ENCODE measurements around the gene HAP1. TPM values are rescaled to one million over a fixed set of nuclear protein-coding genes. Genes with fewer than 3 reads are reported as not detected.
A peak's percentile ranks its signal among the peaks of the same experiment; 100 is the strongest.

Gene HAP1
- total RNA-seq, 1 experiment from 2014 or later = 11.6 TPM

DNA sequence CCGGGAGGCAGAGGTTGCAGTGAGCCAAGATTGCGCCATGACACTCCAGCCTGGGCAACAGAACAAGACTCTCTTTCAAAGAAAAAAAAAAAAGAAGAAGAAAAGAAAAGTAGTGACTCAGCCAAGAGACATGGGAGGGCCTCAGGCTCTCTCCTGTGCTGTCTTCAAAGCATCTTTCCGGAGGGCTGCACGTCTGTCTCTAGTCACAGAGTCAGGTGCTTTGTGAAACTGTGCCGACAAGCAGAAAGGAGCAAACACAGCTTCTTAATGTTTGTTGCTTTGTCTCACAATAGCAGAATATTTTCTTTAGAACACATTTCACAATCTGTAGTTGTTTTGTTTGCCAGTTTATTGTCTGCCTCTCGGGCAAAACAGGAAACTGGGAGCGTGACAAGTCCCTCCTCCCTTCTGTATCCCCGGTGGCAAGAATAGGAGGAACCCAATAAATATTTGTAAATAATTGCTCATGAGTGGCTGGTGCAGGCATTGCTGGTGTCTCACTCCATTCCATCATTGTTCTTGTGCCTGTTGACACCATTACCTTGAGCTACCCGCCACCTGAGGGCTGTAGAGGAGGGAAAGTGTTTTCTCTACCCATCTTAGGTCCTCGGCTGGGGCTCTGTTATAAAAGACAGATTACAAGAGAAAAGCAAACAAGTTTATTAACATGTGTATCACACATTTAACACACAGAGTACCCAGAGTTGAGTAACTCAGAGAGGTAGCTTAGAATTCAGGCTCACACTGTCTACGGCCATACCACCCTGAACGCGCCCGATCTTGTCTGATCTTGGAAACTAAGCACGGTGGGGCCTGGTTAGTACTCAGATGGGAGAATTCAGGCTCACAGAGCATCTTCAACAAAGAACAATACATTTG, 16.8 kb downstream of the HAP1 start:
- Histone ChIP-seq H3K4me1 (ENCODE audit: control insufficient read depth, insufficient read depth, low read length) (no peaks in the 10 kb centered on the region), H3K9me3 (ENCODE audit: control insufficient read depth, insufficient read depth, low read depth, low read length) (no peaks in the 10 kb centered on the region), H3K27me3 (ENCODE audit: control insufficient read depth, insufficient read depth, low read length) (no peaks in the 10 kb centered on the region), H3K36me3 (ENCODE audit: control insufficient read depth, insufficient read depth, low read length) (no peaks in the 10 kb centered on the region), H3K4me3 (ENCODE audit: low read depth in 2 of 2, low read length in 2 of 2) (no peak overlapping the region), H3K27ac (ENCODE audit: low read length) (no peak overlapping the region)
- TF ChIP-seq, protein P1, sequence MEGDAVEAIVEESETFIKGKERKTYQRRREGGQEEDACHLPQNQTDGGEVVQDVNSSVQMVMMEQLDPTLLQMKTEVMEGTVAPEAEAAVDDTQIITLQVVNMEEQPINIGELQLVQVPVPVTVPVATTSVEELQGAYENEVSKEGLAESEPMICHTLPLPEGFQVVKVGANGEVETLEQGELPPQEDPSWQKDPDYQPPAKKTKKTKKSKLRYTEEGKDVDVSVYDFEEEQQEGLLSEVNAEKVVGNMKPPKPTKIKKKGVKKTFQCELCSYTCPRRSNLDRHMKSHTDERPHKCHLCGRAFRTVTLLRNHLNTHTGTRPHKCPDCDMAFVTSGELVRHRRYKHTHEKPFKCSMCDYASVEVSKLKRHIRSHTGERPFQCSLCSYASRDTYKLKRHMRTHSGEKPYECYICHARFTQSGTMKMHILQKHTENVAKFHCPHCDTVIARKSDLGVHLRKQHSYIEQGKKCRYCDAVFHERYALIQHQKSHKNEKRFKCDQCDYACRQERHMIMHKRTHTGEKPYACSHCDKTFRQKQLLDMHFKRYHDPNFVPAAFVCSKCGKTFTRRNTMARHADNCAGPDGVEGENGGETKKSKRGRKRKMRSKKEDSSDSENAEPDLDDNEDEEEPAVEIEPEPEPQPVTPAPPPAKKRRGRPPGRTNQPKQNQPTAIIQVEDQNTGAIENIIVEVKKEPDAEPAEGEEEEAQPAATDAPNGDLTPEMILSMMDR (IDR thresholded peaks at IDR 0.05) = no peak
- TF ChIP-seq TCF7L2 (IDR thresholded peaks at IDR 0.05; ENCODE audit: low read depth, low read length) (no peak), SIN3A (IDR thresholded peaks at IDR 0.05; ENCODE audit: borderline replicate concordance, insufficient read depth, low read depth, low read length) (no peak), POLR2AphosphoS5 (IDR thresholded peaks at IDR 0.05; ENCODE audit: low read depth, low read length) (no peak)
- TF ChIP-seq, protein P2, sequence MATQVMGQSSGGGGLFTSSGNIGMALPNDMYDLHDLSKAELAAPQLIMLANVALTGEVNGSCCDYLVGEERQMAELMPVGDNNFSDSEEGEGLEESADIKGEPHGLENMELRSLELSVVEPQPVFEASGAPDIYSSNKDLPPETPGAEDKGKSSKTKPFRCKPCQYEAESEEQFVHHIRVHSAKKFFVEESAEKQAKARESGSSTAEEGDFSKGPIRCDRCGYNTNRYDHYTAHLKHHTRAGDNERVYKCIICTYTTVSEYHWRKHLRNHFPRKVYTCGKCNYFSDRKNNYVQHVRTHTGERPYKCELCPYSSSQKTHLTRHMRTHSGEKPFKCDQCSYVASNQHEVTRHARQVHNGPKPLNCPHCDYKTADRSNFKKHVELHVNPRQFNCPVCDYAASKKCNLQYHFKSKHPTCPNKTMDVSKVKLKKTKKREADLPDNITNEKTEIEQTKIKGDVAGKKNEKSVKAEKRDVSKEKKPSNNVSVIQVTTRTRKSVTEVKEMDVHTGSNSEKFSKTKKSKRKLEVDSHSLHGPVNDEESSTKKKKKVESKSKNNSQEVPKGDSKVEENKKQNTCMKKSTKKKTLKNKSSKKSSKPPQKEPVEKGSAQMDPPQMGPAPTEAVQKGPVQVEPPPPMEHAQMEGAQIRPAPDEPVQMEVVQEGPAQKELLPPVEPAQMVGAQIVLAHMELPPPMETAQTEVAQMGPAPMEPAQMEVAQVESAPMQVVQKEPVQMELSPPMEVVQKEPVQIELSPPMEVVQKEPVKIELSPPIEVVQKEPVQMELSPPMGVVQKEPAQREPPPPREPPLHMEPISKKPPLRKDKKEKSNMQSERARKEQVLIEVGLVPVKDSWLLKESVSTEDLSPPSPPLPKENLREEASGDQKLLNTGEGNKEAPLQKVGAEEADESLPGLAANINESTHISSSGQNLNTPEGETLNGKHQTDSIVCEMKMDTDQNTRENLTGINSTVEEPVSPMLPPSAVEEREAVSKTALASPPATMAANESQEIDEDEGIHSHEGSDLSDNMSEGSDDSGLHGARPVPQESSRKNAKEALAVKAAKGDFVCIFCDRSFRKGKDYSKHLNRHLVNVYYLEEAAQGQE (IDR thresholded peaks at IDR 0.05; ENCODE audit: insufficient read depth in 1 of 2, low read depth in 2 of 2, low read length in 1 of 2) = no peak
- DNase-seq (ENCODE audit: low read depth, low spot score) (no peak), ATAC-seq (peak; percentile 54)
- ChIA-PET POLR2A (interaction anchor here (0.6 to 1.0 kb wide), 2 partner anchors 10 to 28 kb away, joined by 3 read pairs; no protein-coding TSS in a partner anchor), CTCF (no interaction called here)
- in situ Hi-C loops (cut with HindIII; ENCODE audit: low pct_unique_long_range_greater_than_20kb, low sequenced_read_pairs) (no loop called here), intact Hi-C loops (cut with micrococcal nuclease; ENCODE audit: unreplicated experiment) (no loop called here)
- no TSS peak for BruUV-seq (replicated peaks)

- no peak for DNase-seq (ENCODE audit: low read depth, low spot score)
- TF ChIP-seq SIN3A (IDR thresholded peaks at IDR 0.05; ENCODE audit: borderline replicate concordance, insufficient read depth, low read depth, low read length) (no peak), TCF7L2 (IDR thresholded peaks at IDR 0.05; ENCODE audit: low read depth, low read length) (no peak), POLR2AphosphoS5 (IDR thresholded peaks at IDR 0.05; ENCODE audit: low read depth, low read length) (no peak)
- TF ChIP-seq, protein P1 (IDR thresholded peaks at IDR 0.05) = no peak
- TF ChIP-seq, protein P2 (IDR thresholded peaks at IDR 0.05; ENCODE audit: insufficient read depth in 1 of 2, low read depth in 2 of 2, low read length in 1 of 2) = no peak
- Histone ChIP-seq H3K36me3 (ENCODE audit: control insufficient read depth, insufficient read depth, low read length) (no peaks in the 10 kb centered on the region), H3K27me3 (ENCODE audit: control insufficient read depth, insufficient read depth, low read length) (no peaks in the 10 kb centered on the region), H3K4me1 (ENCODE audit: control insufficient read depth, insufficient read depth, low read length) (no peaks in the 10 kb centered on the region), H3K27ac (ENCODE audit: low read length) (no peak within 1 kb of the TSS), H3K4me3 (ENCODE audit: low read depth in 2 of 2, low read length in 2 of 2) (no peak within 1 kb of the TSS), H3K9me3 (ENCODE audit: control insufficient read depth, insufficient read depth, low read depth, low read length) (no peaks in the 10 kb centered on the region)
- intact Hi-C loops (cut with micrococcal nuclease; ENCODE audit: unreplicated experiment) = no loop called here
- CTCF ChIA-PET = interaction anchor here (0.6 kb wide), 1 partner anchor 74 kb away, joined by 3 read pairs; the partner anchor contains the start of gene JUP
- ATAC-seq = no peak
- in situ Hi-C loops (cut with HindIII; ENCODE audit: low pct_unique_long_range_greater_than_20kb, low sequenced_read_pairs) = no loop called here
- POLR2A ChIA-PET = interaction anchor here (0.6 kb wide), 1 partner anchor 109 kb away, joined by 3 read pairs; no protein-coding TSS in a partner anchor
- no TSS peak for BruUV-seq (replicated peaks)
Measured at GRCh38 chr17:41711669-41712400, 22.6 kb downstream of the HAP1 start, which contains the start of gene GAST. Gene GAST, plus strand, starts transcription at chr17:41712331. Its CDS starts 3,106 bp downstream, at chr17:41715437.

All from Panc1 (cell line).